HG03025 (cell line): ENCODE data around the gene ATG5.
A peak's percentile ranks its signal among the peaks of the same experiment; 100 is the strongest.
"Not testable (repeated sequence)": the region's sequence is repeated elsewhere in the genome, so short reads cannot be mapped to it uniquely, and the experiment has no call there.

ENCODE experiments used
- ATAC-seq: cut with Tn5 transposase; IDR thresholded peaks from one replicate; pipeline ENCODE4 v1.9.1; 2021; ENCODE audit warnings: mild to moderate bottlenecking, moderate library complexity; ENCODE audit not compliant: unreplicated experiment, low FRiP score

ATG5 gene

GRCh38 chr6:106160189-106160588 lies 165.4 kb downstream of the ATG5 start:
- ATAC-seq, result no peak

- ATAC-seq, result no peak
Measured at GRCh38 chr6:106159531-106159940, 166.0 kb downstream of the ATG5 start.

- no peak for ATAC-seq
Measured at GRCh38 chr6:106158816-106159215, 166.7 kb downstream of the ATG5 start.

GRCh38 chr6:106156863-106157262 lies 168.7 kb downstream of the ATG5 start:
- ATAC-seq, result no peak

- ATAC-seq, result no peak
Measured at GRCh38 chr6:106156413-106156812, 169.1 kb downstream of the ATG5 start.

GRCh38 chr6:106155219-106155830 lies 170.2 kb downstream of the ATG5 start:
- no peak for ATAC-seq

GRCh38 chr6:106154326-106154725 lies 171.2 kb downstream of the ATG5 start:
- no peak for ATAC-seq

GRCh38 chr6:106152952-106153351 lies 172.6 kb downstream of the ATG5 start:
- no peak for ATAC-seq

- not testable (repeated sequence) for ATAC-seq
Measured at GRCh38 chr6:106152476-106152875, 173.1 kb downstream of the ATG5 start.

GRCh38 chr6:106149472-106150069 lies 176.0 kb downstream of the ATG5 start:
- no peak for ATAC-seq

GRCh38 chr6:106147476-106147875 lies 178.1 kb downstream of the ATG5 start:
- no peak for ATAC-seq

GRCh38 chr6:106146852-106147351 lies 178.7 kb downstream of the ATG5 start:
- ATAC-seq, result no peak

GRCh38 chr6:106145741-106146227 lies 179.8 kb downstream of the ATG5 start:
- ATAC-seq, result peak; percentile 35

- ATAC-seq, result no peak
Measured at GRCh38 chr6:106145144-106145543, 180.4 kb downstream of the ATG5 start.

GRCh38 chr6:106143665-106144064 lies 181.9 kb downstream of the ATG5 start:
- no peak for ATAC-seq

- no peak for ATAC-seq
Measured at GRCh38 chr6:106142876-106143431, 182.6 kb downstream of the ATG5 start.

- peak; percentile 73 for ATAC-seq
Measured at GRCh38 chr6:106141441-106142237, 183.9 kb downstream of the ATG5 start.

- ATAC-seq, result no peak
Measured at GRCh38 chr6:106138151-106138550, 187.4 kb downstream of the ATG5 start.

GRCh38 chr6:106136845-106137244 lies 188.7 kb downstream of the ATG5 start:
- no peak for ATAC-seq

GRCh38 chr6:106135911-106136571 lies 189.5 kb downstream of the ATG5 start:
- no peak for ATAC-seq
